ENCODE data around the gene SLC28A2.
A peak's percentile ranks its signal among the peaks of the same experiment; 100 is the strongest.

Gene SLC28A2

DNA sequence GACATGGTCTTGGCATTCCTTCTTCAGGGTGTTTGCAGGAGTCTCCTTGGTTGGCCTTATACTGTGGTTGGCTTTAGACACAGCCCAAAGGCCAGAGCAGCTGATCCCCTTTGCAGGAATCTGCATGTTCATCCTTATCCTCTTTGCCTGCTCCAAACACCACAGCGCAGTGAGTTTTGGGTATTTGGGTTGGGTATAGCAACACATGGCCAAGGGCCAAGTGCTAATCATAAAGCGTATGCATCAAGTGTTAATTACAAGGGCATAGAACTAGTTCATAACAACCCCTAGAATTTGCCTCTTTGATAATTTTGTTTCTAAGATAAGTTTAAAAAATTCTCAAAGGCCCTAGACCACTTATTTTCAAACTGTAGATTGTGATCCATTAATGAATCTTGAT, 11.8 kb downstream of the SLC28A2 start:
- H3K4me3 ChIP-seq (ENCODE audit: low read depth, low read length), result no peak overlapping the region
- DNase-seq (ENCODE audit: low read depth), result no peak
- TF ChIP-seq, protein P1, sequence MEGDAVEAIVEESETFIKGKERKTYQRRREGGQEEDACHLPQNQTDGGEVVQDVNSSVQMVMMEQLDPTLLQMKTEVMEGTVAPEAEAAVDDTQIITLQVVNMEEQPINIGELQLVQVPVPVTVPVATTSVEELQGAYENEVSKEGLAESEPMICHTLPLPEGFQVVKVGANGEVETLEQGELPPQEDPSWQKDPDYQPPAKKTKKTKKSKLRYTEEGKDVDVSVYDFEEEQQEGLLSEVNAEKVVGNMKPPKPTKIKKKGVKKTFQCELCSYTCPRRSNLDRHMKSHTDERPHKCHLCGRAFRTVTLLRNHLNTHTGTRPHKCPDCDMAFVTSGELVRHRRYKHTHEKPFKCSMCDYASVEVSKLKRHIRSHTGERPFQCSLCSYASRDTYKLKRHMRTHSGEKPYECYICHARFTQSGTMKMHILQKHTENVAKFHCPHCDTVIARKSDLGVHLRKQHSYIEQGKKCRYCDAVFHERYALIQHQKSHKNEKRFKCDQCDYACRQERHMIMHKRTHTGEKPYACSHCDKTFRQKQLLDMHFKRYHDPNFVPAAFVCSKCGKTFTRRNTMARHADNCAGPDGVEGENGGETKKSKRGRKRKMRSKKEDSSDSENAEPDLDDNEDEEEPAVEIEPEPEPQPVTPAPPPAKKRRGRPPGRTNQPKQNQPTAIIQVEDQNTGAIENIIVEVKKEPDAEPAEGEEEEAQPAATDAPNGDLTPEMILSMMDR (IDR thresholded peaks at IDR 0.05; ENCODE audit: low read depth, low read length, missing control alignments), result no peak

DNA sequence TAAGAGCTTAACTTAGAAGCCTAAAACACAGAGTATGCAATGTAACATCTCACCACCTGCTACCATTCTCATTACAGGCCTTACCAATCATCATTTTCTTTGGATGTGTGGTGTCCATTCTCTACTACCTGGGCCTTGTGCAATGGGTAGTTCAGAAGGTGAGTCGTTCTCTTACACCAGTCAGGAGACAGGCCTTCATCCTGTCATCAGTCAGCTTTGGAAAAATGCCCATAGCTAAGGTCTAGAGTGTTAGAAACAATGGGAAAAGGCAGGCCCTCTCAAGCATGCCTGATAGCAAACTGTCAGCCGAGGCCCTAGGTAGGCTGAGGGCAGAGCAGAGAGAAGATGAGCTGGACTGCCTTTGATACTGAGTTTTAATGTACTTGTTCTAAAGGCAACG, 13.5 kb downstream of the SLC28A2 start:
- no peak for DNase-seq (ENCODE audit: low read depth)
- H3K4me3 ChIP-seq (ENCODE audit: low read depth, low read length), result no peak overlapping the region
- TF ChIP-seq, protein P1 (IDR thresholded peaks at IDR 0.05; ENCODE audit: low read depth, low read length, missing control alignments), result no peak

DNA sequence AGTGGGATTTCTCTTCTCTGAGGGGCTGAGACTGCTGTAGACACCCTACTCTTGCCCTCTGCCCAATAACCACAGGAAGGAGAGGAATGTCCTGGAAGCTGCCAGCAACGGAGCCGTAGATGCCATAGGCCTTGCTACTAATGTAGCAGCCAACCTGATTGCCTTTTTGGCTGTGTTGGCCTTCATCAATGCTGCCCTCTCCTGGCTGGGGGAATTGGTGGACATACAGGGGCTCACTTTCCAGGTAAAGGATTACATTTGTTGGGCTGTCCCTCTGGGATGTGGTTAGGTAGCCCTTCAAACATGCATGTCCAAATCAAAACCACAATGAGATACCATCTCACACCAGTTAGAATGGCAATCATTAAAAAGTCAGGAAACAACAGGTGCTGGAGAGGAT, 16.1 kb downstream of the SLC28A2 start:
- H3K4me3 ChIP-seq (ENCODE audit: low read depth, low read length), result no peak overlapping the region
- TF ChIP-seq, protein P1 (IDR thresholded peaks at IDR 0.05; ENCODE audit: low read depth, low read length, missing control alignments), result peak; percentile 39
- no peak for DNase-seq (ENCODE audit: low read depth)

DNA sequence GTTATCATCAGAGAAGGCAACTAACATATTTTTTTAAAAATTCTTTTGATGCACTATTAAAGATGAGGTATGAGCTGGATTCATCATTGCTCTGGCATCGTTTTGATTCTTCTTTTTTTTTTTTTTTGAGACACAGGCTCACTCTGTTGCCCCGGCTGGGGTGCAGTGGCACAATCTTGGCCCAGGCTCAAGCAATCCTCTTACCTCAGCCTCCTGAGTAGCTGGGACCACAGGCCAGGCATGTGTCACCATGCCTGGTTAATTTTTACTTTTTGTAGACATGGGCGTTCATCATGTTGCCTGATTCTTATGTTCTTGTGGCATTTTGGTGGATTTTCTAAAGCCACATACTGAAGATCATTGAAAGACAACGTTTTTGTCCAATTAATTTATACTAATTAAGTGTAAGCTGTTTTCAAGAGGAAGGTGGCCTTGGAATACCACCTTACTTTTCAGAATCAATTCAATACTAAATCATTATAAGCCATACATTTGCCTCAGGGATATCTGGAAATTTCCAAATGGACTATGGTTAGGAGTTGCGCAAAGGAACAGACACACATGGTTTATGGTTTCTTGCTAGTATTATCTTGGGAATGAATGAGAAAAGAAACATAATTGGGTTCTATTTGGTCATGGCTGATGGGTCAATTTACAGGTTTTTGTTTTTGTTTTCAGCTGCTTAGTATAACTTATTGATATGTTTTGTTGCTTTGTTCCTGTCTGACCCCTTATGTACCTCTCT, 22.8 kb downstream of the SLC28A2 start:
- TF ChIP-seq, protein P1 (IDR thresholded peaks at IDR 0.05; ENCODE audit: low read depth, low read length, missing control alignments), result no peak
- no peak overlapping the region for H3K4me3 ChIP-seq (ENCODE audit: low read depth, low read length)
- DNase-seq (ENCODE audit: low read depth), result no peak

DNA sequence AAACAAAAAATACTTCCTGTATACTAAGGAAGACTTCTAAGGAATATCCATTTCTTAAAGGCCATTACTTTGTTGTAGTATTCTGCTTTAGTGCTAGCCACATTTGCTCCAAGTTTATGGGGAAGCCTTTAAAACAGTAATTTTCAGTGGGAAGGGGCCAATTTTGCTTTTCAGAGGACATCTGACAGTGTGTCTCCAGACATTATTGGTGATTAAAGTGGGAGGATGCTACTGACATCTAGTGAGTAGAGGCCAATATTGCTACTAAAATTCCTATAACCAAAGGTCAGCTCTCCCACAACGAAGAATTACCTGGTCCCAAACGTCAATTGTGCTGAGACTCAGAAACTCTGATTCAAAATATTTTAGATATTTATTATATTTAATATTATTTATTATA, 24.8 kb downstream of the SLC28A2 start:
- DNase-seq (ENCODE audit: low read depth), result no peak
- no peak overlapping the region for H3K4me3 ChIP-seq (ENCODE audit: low read depth, low read length)
- TF ChIP-seq, protein P1 (IDR thresholded peaks at IDR 0.05; ENCODE audit: low read depth, low read length, missing control alignments), result peak; percentile 45

DNA sequence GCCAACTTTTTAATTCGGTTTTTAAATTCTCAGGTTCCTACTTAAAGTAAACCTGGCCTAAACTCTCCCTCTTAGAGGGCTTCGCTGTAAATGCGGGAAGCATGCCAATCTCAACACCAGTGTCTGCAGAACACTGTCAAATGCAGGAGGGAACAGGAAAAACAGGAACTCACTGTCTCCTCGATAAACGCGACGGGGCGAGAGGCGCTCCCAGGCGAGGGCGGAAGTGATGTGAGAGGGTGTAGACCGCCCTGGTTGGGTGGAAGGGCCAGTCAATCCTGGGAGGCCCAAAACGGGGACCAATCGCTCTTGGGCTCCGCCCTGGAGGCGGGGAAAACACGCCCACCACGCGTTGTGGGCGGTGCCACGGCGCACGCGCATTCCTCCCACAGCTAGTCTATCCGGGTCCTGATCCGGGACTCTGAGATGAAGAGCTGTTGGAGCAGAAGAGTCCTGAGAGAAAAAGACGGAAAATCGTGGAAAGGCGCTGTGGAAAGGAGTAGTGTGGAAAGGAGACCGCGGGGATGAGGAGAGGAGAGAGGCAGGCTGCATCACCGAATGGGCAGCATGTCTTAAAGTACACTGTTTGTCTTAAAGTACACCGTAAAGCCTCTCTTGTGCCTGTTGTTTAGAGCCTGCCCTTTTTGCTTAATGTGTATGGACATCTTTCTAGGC, 27.1 kb downstream of the SLC28A2 start:
- TF ChIP-seq, protein P1 (IDR thresholded peaks at IDR 0.05; ENCODE audit: low read depth, low read length, missing control alignments), result no peak
- peak overlapping the region; percentile 70 for H3K4me3 ChIP-seq (ENCODE audit: low read depth, low read length)

More for the DNA sequence above, 27.1 kb downstream of the SLC28A2 start:
- peak; percentile 93 for DNase-seq (ENCODE audit: low read depth)

All from GM12864 (cell line).